H9 (cell line): ENCODE measurements around the gene ATRNL1. TPM values are rescaled to one million over a fixed set of nuclear protein-coding genes. Genes with fewer than 3 reads are reported as not detected.

Source experiments
- DNase-seq: peaks from one replicate; pipeline ENCODE4 v3.0.0-alpha.2; 2017
- H2AFZ ChIP-seq: one replicate; pipeline ENCODE4 v1.6.1; 2013; ENCODE audit warnings: mild to moderate bottlenecking, low read length, control low read depth, moderate library complexity
- H2AK5ac ChIP-seq: 2 replicates; pipeline ENCODE4 v1.6.1; 2013; ENCODE audit warnings: low read length, control low read depth, mixed read lengths; ENCODE audit not compliant: insufficient read length
- H2BK120ac ChIP-seq: one replicate; pipeline ENCODE4 v1.6.1; 2013; ENCODE audit warnings: low read depth, mild to moderate bottlenecking, low read length, control low read depth, inconsistent platforms; ENCODE audit not compliant: poor library complexity, severe bottlenecking
- H2BK12ac ChIP-seq: 2 replicates; pipeline ENCODE4 v1.6.1; 2013; ENCODE audit warnings: low read length, control low read depth, mixed read lengths, low read depth; ENCODE audit not compliant: insufficient read length
- H2BK15ac ChIP-seq: 2 replicates; pipeline ENCODE4 v1.6.1; 2013; ENCODE audit warnings: low read depth, low read length, control low read depth
- H2BK20ac ChIP-seq: one replicate; pipeline ENCODE4 v1.6.1; 2013; ENCODE audit warnings: low read depth, mild to moderate bottlenecking, low read length, control low read depth, inconsistent platforms; ENCODE audit not compliant: poor library complexity, severe bottlenecking
- H2BK5ac ChIP-seq: 2 replicates; pipeline ENCODE4 v1.6.1; 2013; ENCODE audit warnings: low read length, control low read depth, mixed read lengths; ENCODE audit not compliant: insufficient read length
- H3K14ac ChIP-seq: 2 replicates; pipeline ENCODE4 v1.6.1; 2013; ENCODE audit warnings: low read length, control low read depth; ENCODE audit not compliant: insufficient read depth
- H3K18ac ChIP-seq: 2 replicates; pipeline ENCODE4 v1.6.1; 2013; ENCODE audit warnings: low read depth, mild to moderate bottlenecking, mixed read lengths, low read length, control low read depth; ENCODE audit not compliant: insufficient read length
- H3K23ac ChIP-seq: 2 replicates; pipeline ENCODE4 v1.6.1; 2013; ENCODE audit warnings: low read length, control low read depth, mixed read lengths, low read depth; ENCODE audit not compliant: insufficient read length
- H3K23me2 ChIP-seq: 2 replicates; pipeline ENCODE4 v1.6.1; 2013; ENCODE audit warnings: low read depth, mild to moderate bottlenecking, mixed read lengths, low read length, control low read depth; ENCODE audit not compliant: insufficient read length, poor library complexity, severe bottlenecking
- H3K27ac ChIP-seq: 2 replicates; pipeline ENCODE4 v1.5.1; 2013; ENCODE audit warnings: low read length, control low read depth, mixed read lengths, low read depth; ENCODE audit not compliant: insufficient read length
- H3K27me3 ChIP-seq: 2 replicates; pipeline ENCODE4 v1.6.1; 2013; ENCODE audit warnings: low read length, control low read depth, inconsistent platforms; ENCODE audit not compliant: insufficient read depth
- H3K4ac ChIP-seq: 2 replicates; pipeline ENCODE4 v1.6.1; 2013; ENCODE audit warnings: low read depth, mild to moderate bottlenecking, control low read depth, inconsistent platforms, low read length, moderate library complexity
- H3K4me1 ChIP-seq: 2 replicates; pipeline ENCODE4 v1.6.1; 2013; ENCODE audit warnings: low read length, control low read depth, inconsistent platforms; ENCODE audit not compliant: insufficient read depth
- H3K4me2 ChIP-seq: 2 replicates; pipeline ENCODE4 v1.6.1; 2013; ENCODE audit warnings: low read length, control low read depth, mixed read lengths; ENCODE audit not compliant: insufficient read length, insufficient read depth
- H3K56ac ChIP-seq: 2 replicates; pipeline ENCODE4 v1.6.1; 2013; ENCODE audit warnings: low read depth, mild to moderate bottlenecking, mixed read lengths, low read length, control low read depth; ENCODE audit not compliant: insufficient read length
- H3K79me1 ChIP-seq: 2 replicates; pipeline ENCODE4 v1.6.1; 2013; ENCODE audit warnings: low read depth, mild to moderate bottlenecking, moderate library complexity, low read length, control low read depth, inconsistent platforms; ENCODE audit not compliant: insufficient read depth, poor library complexity, severe bottlenecking
- H3K79me2 ChIP-seq: 2 replicates; pipeline ENCODE4 v1.6.1; 2013; ENCODE audit warnings: low read length, control low read depth, inconsistent platforms; ENCODE audit not compliant: insufficient read depth
- H3K9ac ChIP-seq: 2 replicates; pipeline ENCODE4 v1.6.1; 2013; ENCODE audit warnings: low read length, control low read depth, mixed read lengths; ENCODE audit not compliant: insufficient read length; ENCODE audit errors: extremely low read depth
- H3K9me3 ChIP-seq: one replicate; pipeline ENCODE4 v1.6.1; 2013; ENCODE audit warnings: low read depth, low read length, inconsistent platforms; ENCODE audit not compliant: control insufficient read depth
- H3T11ph ChIP-seq: one replicate; pipeline ENCODE4 v1.6.1; 2013; ENCODE audit warnings: mild to moderate bottlenecking, low read length, control low read depth, inconsistent platforms
- H4K20me1 ChIP-seq: one replicate; pipeline ENCODE4 v1.6.1; 2013; ENCODE audit not compliant: control insufficient read depth, insufficient read length, insufficient read depth
- H4K5ac ChIP-seq: 2 replicates; pipeline ENCODE4 v1.6.1; 2013; ENCODE audit warnings: low read depth, mild to moderate bottlenecking, mixed read lengths, low read length, control low read depth; ENCODE audit not compliant: insufficient read length
- H4K8ac ChIP-seq: replicated peaks from 2 replicates; pipeline ENCODE4 v1.6.1; 2013; ENCODE audit warnings: low read length, control low read depth, mixed read lengths, low read depth; ENCODE audit not compliant: insufficient read length
- H4K91ac ChIP-seq: 2 replicates; pipeline ENCODE4 v1.6.1; 2013; ENCODE audit warnings: low read depth, mild to moderate bottlenecking, moderate library complexity, mixed read lengths, low read length, control low read depth; ENCODE audit not compliant: insufficient read length
- H3K27ac Mint-ChIP-seq, 3 experiments: 2 replicates in 2 of 3; 3 replicates in 1 of 3; pipeline ENCODE4 v1.8.0; 2020 to 2021; ENCODE audit warnings: mixed read lengths in 3 of 3, mild to moderate bottlenecking in 1 of 3, moderate library complexity in 1 of 3
- H3K27me3 Mint-ChIP-seq: 2 replicates; pipeline ENCODE4 v1.8.0; 2021; ENCODE audit warnings: low read depth, mild to moderate bottlenecking, moderate library complexity, mixed read lengths
- H3K36me3 Mint-ChIP-seq, 3 experiments: 2 replicates in 2 of 3; 3 replicates in 1 of 3; pipeline ENCODE4 v1.8.0; 2020 to 2021; ENCODE audit warnings: low read depth in 3 of 3, mixed read lengths in 3 of 3; ENCODE audit not compliant: insufficient read depth in 1 of 3
- H3K4me1 Mint-ChIP-seq, 2 experiments: 2 replicates each; pipeline ENCODE4 v1.8.0; 2020; ENCODE audit warnings: mixed read lengths in 2 of 2
- H3K4me3 Mint-ChIP-seq, 2 experiments: 2 replicates in 1 of 2; 3 replicates in 1 of 2; pipeline ENCODE4 v1.8.0; 2020 to 2021; ENCODE audit warnings: mild to moderate bottlenecking in 2 of 2, mixed read lengths in 2 of 2, moderate library complexity in 1 of 2
- H3K9me3 Mint-ChIP-seq, 2 experiments: 2 replicates in 1 of 2; 3 replicates in 1 of 2; pipeline ENCODE4 v1.8.0; 2020; ENCODE audit warnings: mild to moderate bottlenecking in 2 of 2, mixed read lengths in 2 of 2, moderate library complexity in 1 of 2
- WGBS: extraction: QIAGEN DNeasy Blood & Tissue Kit; methylation state at CpG from one replicate; pipeline ENCODE4 v1.1.7; 2013; ENCODE audit warnings: missing lambda C conversion rate, low lambda C conversion rate, mixed read lengths; ENCODE audit not compliant: insufficient read length; ENCODE audit errors: extremely low coverage; 5-methylcytosine and 5-hydroxymethylcytosine counted together
- total RNA-seq: library from RNA; stranded (reverse); gene quantifications from 2 replicates; pipeline ENCODE4 v1.2.1, GENCODE V29; 2021
- TF ChIP-seq, protein P1 (sequence below): fragments of 200-600 bp; sonication (generic); conservative IDR thresholded peaks from 3 replicates; pipeline ENCODE4 v1.8.0; 2021; ENCODE audit warnings: antibody characterized with exemption, mild to moderate bottlenecking

The ATRNL1 gene
- total RNA-seq, 1 experiment from 2014 or later = 9.2 TPM

DNA sequence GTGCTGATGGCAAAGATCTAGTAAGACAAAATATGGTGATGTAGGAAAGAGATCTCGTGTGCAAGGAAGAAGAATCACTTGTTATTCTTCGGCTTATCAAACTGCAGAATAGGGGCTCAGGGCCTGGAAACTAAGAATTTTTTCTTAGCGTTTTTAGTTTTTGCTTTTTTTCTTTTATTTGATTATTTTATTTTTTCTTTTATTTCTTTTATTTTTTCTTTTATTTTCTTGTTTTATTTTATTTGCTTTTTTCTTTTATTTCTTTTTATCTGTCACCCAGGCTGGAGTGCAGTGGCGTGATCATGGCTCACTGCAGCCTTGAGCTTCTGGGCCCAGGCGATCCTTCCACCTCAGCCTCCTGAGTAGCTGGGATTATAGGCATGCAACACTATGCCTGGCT is 70.0 kb downstream of the ATRNL1 start:
- H2BK15ac ChIP-seq = no peak overlapping the region
- no peaks in the 10 kb centered on the region for H3K9me3 Mint-ChIP-seq
- no peak for DNase-seq
- H3K14ac ChIP-seq = no peak overlapping the region
- no peak overlapping the region for H3K18ac ChIP-seq
- H3K79me1 ChIP-seq = no peaks in the 10 kb centered on the region
- H3T11ph ChIP-seq = no peak overlapping the region
- H3K27me3 ChIP-seq = no peaks in the 10 kb centered on the region
- H3K56ac ChIP-seq = no peak overlapping the region
- no peak overlapping the region for H3K23ac ChIP-seq
- H3K4ac ChIP-seq = no peak overlapping the region
- no peak overlapping the region for H3K9ac ChIP-seq
- no peak overlapping the region for H2BK5ac ChIP-seq
- H3K23me2 ChIP-seq = no peaks in the 10 kb centered on the region
- H3K27ac Mint-ChIP-seq = no peak overlapping the region
- peaks cover 0 to 6% (median 1%) of the 10 kb centered on the region in 3 experiments; a peak in 2 of 7 replicates for H3K36me3 Mint-ChIP-seq
- H4K20me1 ChIP-seq = no peaks in the 10 kb centered on the region
- H2BK120ac ChIP-seq = no peak overlapping the region
- H3K4me3 Mint-ChIP-seq = no peak overlapping the region
- no peaks in the 10 kb centered on the region for H3K79me2 ChIP-seq
- H3K4me1 ChIP-seq = no peaks in the 10 kb centered on the region
- H2AFZ ChIP-seq = no peak overlapping the region
- H4K8ac ChIP-seq = no peak overlapping the region
- H2AK5ac ChIP-seq = no peak overlapping the region
- no peaks in the 10 kb centered on the region for H3K9me3 ChIP-seq
- H4K5ac ChIP-seq = no peak overlapping the region
- no peak overlapping the region for H3K27ac ChIP-seq
- no peak overlapping the region for H3K4me2 ChIP-seq
- no peak overlapping the region for H2BK12ac ChIP-seq
- no peaks in the 10 kb centered on the region for H3K4me1 Mint-ChIP-seq
- H3K27me3 Mint-ChIP-seq = no peaks in the 10 kb centered on the region
- TF ChIP-seq, protein P1, sequence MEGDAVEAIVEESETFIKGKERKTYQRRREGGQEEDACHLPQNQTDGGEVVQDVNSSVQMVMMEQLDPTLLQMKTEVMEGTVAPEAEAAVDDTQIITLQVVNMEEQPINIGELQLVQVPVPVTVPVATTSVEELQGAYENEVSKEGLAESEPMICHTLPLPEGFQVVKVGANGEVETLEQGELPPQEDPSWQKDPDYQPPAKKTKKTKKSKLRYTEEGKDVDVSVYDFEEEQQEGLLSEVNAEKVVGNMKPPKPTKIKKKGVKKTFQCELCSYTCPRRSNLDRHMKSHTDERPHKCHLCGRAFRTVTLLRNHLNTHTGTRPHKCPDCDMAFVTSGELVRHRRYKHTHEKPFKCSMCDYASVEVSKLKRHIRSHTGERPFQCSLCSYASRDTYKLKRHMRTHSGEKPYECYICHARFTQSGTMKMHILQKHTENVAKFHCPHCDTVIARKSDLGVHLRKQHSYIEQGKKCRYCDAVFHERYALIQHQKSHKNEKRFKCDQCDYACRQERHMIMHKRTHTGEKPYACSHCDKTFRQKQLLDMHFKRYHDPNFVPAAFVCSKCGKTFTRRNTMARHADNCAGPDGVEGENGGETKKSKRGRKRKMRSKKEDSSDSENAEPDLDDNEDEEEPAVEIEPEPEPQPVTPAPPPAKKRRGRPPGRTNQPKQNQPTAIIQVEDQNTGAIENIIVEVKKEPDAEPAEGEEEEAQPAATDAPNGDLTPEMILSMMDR = no peak
- H2BK20ac ChIP-seq = no peak overlapping the region
- no peak overlapping the region for H4K91ac ChIP-seq
- no CpG with 5 or more reads among the region's 5 CpGs for WGBS
